GM19099 (cell line): Measurements from ENCODE around the gene CAMTA1.
A peak's percentile ranks its signal among the peaks of the same experiment; 100 is the strongest.

ENCODE experiments used
- POLR2A ChIP-seq: IDR thresholded peaks from 3 replicates; pipeline ENCODE4 v1.6.1; 2011; ENCODE audit warnings: low read depth; ENCODE audit not compliant: insufficient read length; ENCODE audit errors: extremely low read depth

CAMTA1 gene, protein sequence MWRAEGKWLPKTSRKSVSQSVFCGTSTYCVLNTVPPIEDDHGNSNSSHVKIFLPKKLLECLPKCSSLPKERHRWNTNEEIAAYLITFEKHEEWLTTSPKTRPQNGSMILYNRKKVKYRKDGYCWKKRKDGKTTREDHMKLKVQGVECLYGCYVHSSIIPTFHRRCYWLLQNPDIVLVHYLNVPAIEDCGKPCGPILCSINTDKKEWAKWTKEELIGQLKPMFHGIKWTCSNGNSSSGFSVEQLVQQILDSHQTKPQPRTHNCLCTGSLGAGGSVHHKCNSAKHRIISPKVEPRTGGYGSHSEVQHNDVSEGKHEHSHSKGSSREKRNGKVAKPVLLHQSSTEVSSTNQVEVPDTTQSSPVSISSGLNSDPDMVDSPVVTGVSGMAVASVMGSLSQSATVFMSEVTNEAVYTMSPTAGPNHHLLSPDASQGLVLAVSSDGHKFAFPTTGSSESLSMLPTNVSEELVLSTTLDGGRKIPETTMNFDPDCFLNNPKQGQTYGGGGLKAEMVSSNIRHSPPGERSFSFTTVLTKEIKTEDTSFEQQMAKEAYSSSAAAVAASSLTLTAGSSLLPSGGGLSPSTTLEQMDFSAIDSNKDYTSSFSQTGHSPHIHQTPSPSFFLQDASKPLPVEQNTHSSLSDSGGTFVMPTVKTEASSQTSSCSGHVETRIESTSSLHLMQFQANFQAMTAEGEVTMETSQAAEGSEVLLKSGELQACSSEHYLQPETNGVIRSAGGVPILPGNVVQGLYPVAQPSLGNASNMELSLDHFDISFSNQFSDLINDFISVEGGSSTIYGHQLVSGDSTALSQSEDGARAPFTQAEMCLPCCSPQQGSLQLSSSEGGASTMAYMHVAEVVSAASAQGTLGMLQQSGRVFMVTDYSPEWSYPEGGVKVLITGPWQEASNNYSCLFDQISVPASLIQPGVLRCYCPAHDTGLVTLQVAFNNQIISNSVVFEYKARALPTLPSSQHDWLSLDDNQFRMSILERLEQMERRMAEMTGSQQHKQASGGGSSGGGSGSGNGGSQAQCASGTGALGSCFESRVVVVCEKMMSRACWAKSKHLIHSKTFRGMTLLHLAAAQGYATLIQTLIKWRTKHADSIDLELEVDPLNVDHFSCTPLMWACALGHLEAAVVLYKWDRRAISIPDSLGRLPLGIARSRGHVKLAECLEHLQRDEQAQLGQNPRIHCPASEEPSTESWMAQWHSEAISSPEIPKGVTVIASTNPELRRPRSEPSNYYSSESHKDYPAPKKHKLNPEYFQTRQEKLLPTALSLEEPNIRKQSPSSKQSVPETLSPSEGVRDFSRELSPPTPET (N-terminal part only)

DNA sequence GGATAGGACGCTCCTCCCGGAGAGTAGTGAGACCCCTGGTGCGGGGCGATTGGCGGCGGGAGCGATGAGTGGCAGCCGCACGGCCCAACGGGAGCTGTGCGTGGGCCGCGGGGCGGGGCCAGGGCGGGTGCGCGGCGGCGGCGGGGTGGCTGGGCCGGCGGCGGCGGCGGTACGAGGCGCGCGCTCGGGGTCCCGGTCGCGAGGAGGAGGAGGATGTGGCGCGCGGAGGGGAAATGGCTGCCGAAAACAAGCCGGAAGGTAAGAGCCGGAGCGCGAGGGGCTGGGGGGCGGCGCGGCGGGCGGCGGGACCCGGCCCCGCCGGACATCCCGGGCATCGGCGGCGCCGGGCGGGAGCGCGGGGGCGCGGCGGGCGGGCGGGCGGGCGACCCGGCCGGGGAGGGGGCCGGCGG, at the start of gene CAMTA1:
TSS of gene CAMTA1 (plus strand) at position 137 of the 410 bp plus-strand sequence. CDS start at position 214, 77 bp downstream.
- TF ChIP-seq POLR2A, result peak; percentile 27

DNA sequence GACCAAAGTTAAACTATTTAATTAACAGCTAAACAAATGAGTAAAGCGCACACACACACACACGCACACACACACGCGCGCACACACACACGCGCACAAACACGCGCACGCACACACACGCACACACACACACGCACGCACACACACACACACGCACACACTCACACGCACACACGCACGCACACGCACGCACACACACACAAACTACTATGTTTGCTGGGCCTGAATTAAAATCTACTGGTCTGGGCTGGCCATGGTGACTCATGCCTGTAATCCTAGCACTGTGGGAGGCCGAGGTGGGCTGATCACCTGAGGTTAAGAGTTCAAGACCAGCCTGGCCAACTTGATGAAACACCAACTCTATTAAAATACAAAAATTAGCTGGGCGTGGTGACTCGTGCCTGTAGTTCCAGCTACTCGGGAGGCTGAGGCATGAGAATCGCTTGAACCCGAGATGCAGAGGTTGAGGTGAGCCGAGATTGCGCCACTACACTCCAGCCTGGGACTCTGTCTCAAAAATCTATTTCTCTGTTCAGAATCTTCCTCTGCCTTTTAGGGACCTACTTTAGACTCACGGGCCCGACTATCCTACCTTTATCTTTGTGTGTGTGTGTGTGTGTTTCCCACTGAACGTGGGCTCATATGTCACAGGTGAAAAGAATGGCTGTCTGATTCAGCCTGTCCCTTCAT, 46.1 kb upstream of the CAMTA1 start:
- TF ChIP-seq POLR2A, result no peak

DNA sequence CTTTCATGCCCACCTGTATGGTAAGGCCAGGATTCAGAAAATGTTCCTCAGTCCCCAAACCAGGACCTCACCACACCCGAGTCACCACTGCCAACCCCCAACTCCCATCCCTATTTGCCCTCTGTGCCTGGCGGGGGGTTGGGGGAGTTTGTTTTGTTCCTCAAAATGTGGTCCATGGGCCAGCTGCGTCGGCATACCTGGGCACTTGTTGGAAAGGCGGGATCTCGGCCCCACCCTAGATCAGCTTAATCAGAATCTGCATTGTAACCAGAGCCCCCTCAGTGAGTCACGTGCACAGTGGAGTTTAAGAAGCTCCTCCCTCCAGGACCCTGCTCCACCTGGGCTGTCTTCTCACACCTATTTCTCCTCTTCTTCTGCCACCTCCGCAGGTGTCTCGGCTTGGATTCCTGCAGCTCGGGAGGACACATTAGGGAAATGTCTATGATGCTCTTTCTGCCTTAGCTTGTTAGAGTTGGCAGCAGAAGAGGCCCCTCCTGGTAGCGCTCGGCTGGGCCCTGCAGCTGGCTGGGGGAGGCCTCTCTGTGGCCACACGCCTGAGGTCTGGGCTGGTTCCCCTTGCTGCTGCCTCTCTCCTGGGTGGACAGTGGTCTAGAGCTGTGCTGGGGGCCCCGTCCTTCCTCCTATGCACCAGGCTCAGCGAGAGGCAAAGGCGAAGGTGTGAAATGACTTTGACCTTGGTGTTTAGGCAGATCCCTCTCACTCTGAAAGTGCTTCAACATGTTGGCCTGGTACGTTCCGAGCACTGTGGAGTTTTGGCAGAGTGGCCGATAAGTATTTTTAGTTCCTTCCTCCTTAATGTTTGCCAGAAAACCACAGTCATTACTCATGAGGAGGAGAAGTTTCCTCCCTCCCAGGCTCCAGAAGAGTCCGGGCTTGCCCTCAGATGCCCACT, 41.8 kb upstream of the CAMTA1 start:
- TF ChIP-seq POLR2A, result no peak

DNA sequence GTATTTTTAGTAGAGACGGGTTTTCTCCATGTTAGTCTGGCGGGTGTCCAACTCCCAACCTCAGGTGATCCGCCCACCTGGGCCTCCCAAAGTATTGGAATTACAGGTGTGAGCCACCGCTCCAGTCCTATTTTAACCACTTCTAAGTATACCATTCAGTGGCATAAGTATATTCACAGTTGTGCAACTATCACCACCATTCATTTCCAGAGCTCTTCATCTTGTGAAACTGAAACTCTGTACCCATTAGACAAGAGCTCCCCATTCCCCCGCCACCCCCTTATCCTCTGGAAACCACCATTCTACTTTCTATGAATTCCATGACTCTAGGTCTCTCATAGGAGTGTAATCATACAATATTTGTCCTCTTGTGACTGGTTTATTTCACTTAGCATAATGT, 40.2 kb upstream of the CAMTA1 start:
- TF ChIP-seq POLR2A, result no peak

DNA sequence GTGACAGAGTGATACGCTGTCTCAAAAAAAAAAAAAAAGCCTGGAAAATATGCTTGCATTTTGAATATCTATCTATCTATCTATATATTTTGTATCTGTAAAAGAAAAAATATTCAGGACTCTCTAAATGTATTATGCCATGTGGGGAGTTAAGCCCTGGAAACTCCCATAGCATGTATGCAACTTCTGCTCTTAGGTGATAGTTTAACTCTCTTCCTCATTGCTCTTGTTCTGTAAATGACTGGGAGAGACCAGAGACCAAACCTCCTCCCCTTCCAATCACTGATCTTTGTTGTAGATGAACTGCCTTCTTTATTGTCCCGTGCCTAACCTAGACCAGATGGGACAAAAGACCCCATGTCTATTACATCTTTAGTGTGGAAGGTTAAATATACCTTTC, 37.6 kb upstream of the CAMTA1 start:
- TF ChIP-seq POLR2A, result no peak

DNA sequence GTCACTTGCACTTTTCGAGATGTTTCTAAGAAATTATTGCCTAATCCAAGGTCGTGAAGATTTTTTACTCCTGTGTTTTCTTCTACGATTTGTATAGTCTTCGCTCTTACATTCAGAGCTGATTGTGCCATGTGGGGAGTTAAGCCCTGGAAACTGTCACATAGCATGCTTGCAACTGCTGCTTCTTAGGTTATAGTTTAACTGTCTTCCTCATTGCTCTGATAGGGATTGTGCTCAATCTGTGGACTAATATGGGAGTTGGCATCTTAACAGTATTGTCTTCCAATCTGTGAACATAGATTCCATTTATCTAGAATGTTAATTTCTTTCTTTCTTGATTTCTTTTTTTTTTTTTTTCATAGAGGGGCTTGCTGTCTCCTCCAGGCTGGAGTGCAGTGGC, 34.8 kb upstream of the CAMTA1 start:
- no peak for TF ChIP-seq POLR2A

DNA sequence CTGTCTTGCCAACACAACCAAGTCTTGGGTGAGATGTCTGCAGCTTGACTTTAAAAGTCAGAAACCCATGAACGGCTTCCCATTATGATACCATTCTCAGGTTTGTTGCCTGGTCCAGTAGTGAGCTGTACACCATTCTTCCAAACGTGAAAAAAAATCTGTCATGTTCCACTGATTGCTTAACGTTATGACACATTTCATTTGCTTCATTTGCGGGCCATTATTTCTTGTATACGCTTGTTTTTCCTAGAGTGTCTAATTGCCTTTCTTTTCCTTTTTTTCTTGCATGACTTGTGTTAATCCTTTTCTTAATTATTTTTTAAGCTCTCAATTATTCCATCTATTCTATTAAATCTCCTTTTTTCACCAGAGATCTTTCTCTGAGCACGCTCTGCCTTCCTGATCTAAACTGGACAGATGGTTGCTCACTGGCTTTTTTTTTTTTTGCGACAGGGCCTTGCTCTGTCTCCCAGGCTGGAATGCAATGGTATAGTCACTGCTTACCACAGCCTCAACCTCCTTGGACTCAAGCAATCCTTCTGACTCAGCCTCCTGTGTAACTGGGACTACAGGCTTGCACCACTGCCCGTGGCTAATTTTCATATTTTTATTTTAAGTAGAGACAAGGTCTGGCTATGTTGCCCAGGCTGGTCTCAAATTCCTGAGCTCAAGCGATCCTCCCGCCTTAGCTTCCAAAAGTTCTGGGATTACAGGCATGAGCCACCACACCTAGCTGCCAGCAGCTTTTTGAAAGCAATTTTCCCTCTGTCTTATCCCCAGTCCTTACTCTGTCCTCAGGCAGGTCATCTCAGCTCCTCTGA, 31.7 kb upstream of the CAMTA1 start:
- TF ChIP-seq POLR2A, result no peak

DNA sequence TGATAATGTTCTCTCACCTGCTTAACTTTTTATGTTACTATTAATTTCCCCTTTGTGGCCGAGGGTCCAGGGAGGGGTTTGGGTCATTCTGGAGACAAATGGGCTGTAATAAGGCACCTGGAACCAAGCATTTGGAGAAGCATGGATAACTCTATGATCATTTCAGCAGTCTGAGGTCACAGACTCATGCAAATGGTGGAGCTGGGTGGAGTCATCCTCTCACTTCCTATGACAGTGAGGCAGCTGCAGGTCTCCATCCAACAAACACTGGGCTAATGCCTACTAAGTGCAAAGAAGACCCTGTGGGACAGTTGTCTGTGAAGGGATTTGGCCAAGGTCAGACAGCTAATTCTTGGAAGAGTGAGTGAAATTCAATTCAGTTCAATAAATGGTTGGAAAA, 28.8 kb upstream of the CAMTA1 start:
- TF ChIP-seq POLR2A, result no peak

DNA sequence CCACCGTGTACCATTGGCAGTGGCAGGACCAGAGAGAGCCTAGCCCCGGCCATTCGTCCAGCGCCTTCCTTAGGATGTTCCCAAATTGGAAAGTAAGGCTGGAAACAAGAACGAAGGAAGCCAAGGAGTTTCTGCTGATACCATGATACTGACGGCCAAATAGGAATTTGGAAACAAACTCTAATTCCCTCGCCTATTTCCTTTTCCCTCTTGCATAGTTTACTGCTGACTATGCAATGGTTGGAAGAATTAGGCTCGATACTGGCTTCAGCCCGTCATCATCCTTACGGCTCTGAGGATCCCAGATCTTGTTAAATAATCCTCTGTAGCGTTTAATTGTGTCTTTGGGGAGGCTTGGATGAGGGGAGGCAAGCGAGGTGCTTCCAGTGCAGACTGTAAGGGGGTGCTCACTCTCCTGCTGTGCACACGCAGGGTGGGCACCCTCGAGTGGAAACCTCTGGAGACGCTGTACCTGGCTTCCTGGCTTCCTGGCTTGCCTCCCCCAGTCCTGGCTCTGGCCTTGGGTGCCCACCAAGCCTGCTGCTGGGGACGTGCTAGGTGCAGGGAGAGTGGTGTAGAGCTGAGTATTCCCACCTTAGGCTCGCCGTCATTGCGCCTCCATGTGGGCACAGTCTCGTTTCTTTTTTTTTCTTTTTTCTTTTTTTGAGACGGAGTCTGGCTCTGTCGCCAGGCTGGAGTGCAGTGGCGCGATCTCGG, 27.4 kb upstream of the CAMTA1 start:
- no peak for TF ChIP-seq POLR2A

DNA sequence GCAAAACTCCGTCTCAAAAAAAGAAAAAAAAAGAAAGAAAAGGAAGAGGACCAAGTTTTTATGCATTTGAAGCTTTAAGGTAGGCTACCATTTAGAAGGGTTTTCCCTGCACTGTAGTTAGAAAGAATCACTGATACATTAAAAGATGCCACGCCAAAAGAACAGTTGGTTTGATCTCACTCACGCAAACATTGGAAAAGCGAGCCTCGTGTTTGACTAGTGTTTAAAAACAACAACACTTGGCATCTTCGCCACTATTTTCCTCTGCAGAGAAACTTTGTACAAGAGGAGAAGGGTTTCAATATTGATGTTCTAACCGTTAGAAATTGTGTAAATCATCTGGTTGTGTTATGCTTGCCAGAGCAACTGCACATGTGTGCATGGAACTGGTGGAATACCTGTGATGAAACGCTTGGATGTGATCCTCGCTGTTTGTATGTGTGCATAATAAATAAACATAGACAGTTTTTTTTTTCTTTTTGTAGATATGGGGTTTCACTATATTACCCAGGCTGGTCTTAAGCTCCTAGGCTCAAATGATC, 24.0 kb upstream of the CAMTA1 start:
- no peak for TF ChIP-seq POLR2A

DNA sequence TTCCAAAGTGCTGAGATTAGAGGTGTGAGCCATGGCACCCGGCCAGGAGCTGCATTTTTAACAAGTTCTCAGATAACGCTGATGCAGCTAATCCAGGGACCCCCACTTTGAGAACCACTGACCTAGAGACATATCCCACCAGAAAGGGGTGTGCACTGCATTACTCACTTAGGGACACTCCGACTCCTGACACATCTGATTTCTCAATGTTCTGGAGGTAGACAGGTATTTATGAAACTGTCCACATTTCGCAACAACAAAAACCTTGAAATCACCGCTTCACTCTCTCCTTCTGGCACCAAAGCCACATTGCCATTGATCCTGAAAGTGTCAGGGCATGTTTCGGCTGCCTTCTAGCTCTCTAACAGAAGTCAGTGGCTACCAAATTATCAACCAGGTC, 23.2 kb upstream of the CAMTA1 start:
- TF ChIP-seq POLR2A, result no peak
